GM12891 (cell line): Measurements from ENCODE around the gene SHQ1.

Experiments
- PAX5 ChIP-seq: IDR thresholded peaks from 2 replicates; pipeline ENCODE4 v1.6.1; 2011; ENCODE audit warnings: low read length, moderate library complexity, mild to moderate bottlenecking; ENCODE audit not compliant: insufficient read depth, severe bottlenecking
- POLR2A ChIP-seq: IDR thresholded peaks from 2 replicates; pipeline ENCODE4 v1.6.1; 2011; ENCODE audit warnings: low read depth, low read length, control low read depth
- POLR2AphosphoS5 ChIP-seq: IDR thresholded peaks from 2 replicates; pipeline ENCODE4 v1.6.1; 2011; ENCODE audit warnings: low read depth, low read length, control low read depth
- SPI1 ChIP-seq: IDR thresholded peaks from 2 replicates; pipeline ENCODE4 v1.6.1; 2011; ENCODE audit warnings: low read depth, low read length, control low read depth

DNA sequence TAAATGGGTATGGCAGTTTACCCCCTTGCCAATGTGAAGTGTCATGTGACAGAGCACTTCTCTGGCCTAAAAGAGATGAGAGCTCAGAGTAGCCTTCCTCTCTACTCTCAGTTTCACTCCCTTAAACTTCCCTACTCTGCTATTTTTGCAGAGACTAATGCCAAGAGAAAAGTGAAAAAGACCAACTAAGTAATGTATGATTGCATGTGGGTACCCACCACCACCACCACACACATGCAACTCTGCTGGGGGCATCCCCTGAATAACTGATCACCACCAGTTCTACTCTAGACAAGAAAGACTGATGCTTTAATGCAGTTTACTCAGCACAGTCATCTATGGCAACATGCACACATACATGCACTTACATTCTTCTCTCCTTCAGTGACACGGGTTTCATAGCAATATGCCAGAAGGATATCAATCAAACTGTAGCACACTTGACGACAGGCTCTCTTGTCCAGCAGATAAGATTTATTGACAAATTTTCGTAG, 31.3 kb downstream of the SHQ1 start:
- no peak for TF ChIP-seq POLR2AphosphoS5
- TF ChIP-seq POLR2A, result no peak
- no peak for TF ChIP-seq PAX5
- TF ChIP-seq SPI1, result peak; percentile 25; the same call in 1 of the 2 replicates
